ENCODE results near the gene SNHG17.
"Not testable (repeated sequence)": the region's sequence is repeated elsewhere in the genome, so short reads cannot be mapped to it uniquely, and the experiment has no call there.

GRCh38 chr20:38395751-38396395, 39.3 kb downstream of the SNHG17 start:
- TF ChIP-seq POLR2A (conservative IDR thresholded peaks at IDR 0.05); TEAD2 (tag; IDR thresholded peaks at IDR 0.05); MAX (CRISPR knock-in tag; IDR thresholded peaks at IDR 0.05); KDM1A (IDR thresholded peaks at IDR 0.05); HCFC1 (IDR thresholded peaks at IDR 0.05; ENCODE audit: low read depth, low read length): not testable (repeated sequence)
- TF ChIP-seq, protein P1, sequence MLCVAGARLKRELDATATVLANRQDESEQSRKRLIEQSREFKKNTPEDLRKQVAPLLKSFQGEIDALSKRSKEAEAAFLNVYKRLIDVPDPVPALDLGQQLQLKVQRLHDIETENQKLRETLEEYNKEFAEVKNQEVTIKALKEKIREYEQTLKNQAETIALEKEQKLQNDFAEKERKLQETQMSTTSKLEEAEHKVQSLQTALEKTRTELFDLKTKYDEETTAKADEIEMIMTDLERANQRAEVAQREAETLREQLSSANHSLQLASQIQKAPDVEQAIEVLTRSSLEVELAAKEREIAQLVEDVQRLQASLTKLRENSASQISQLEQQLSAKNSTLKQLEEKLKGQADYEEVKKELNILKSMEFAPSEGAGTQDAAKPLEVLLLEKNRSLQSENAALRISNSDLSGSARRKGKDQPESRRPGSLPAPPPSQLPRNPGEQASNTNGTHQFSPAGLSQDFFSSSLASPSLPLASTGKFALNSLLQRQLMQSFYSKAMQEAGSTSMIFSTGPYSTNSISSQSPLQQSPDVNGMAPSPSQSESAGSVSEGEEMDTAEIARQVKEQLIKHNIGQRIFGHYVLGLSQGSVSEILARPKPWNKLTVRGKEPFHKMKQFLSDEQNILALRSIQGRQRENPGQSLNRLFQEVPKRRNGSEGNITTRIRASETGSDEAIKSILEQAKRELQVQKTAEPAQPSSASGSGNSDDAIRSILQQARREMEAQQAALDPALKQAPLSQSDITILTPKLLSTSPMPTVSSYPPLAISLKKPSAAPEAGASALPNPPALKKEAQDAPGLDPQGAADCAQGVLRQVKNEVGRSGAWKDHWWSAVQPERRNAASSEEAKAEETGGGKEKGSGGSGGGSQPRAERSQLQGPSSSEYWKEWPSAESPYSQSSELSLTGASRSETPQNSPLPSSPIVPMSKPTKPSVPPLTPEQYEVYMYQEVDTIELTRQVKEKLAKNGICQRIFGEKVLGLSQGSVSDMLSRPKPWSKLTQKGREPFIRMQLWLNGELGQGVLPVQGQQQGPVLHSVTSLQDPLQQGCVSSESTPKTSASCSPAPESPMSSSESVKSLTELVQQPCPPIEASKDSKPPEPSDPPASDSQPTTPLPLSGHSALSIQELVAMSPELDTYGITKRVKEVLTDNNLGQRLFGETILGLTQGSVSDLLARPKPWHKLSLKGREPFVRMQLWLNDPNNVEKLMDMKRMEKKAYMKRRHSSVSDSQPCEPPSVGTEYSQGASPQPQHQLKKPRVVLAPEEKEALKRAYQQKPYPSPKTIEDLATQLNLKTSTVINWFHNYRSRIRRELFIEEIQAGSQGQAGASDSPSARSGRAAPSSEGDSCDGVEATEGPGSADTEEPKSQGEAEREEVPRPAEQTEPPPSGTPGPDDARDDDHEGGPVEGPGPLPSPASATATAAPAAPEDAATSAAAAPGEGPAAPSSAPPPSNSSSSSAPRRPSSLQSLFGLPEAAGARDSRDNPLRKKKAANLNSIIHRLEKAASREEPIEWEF (CRISPR knock-in tag; IDR thresholded peaks at IDR 0.05) = not testable (repeated sequence)

Measured in K562 (cell line).